Measurements from ENCODE around the gene MARCHF5.
"Not testable (repeated sequence)": the region's sequence is repeated elsewhere in the genome, so short reads cannot be mapped to it uniquely, and the experiment has no call there.

Gene MARCHF5

DNA sequence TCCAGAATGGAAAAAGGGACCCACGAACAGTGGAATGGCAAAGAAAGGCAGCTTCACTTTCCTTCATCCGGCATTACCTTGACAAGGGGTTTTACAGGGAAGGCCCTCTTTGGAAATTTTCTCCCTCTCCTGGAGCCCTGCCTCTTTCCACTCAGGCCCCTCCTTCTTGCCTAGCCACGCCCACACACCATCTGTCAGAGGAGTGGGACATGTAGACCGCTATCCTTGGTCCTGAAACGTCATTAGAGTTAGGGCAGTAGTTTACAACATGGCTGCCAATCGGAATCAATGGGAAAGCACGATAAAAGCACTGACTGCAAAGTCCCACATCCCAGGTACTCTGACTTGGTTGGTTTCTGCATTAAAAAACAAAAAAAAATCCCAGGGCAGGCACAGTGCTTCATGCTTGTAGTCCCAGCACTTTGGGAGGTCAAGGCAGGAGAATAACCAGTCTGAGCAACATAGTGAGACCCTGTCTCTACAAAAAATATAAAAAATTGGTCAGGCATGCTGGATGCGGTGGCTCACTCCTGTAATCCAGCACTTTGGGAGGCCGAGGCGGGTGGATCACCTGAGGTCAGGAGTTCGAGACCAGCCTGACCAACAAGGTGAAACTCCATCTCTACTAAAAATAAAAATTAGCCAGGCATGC lies 96.4 kb downstream of the MARCHF5 start:
- no peak for DNase-seq (ENCODE audit: low read depth)

DNA sequence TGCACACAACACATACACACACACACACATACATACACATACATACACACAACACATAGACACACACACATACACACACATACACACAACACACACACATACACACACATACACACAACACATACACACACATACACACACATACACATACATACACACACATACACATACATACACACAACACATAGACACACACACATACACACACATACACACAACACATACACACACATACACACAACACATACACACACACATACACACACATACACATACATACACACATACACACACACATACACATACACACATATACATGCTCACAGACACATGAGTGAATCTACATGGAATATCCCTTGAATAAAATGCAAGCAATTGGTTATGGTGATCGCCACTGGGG lies 102.2 kb downstream of the MARCHF5 start:
- not testable (repeated sequence) for DNase-seq (ENCODE audit: low read depth)

DNA sequence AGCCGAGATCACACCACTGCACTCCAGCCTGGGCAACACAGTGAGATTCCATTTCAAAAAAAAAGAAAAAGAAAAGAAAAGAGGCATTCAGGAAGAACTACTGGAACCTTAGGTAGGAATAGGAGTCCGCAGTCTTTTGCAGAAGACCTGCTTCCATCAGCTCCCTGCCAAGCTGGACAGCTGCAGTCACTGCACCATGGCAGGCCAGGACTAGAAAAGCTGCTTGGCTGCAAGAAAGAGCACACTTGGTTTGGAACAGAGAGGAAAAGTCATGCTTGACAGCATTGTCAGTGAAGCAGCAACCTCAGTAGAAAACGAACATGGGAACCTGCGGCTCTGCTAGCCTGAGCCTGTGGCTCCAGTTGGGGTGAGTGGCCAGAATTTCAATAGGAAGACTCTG lies 104.3 kb downstream of the MARCHF5 start:
- no peak for DNase-seq (ENCODE audit: low read depth)

DNA sequence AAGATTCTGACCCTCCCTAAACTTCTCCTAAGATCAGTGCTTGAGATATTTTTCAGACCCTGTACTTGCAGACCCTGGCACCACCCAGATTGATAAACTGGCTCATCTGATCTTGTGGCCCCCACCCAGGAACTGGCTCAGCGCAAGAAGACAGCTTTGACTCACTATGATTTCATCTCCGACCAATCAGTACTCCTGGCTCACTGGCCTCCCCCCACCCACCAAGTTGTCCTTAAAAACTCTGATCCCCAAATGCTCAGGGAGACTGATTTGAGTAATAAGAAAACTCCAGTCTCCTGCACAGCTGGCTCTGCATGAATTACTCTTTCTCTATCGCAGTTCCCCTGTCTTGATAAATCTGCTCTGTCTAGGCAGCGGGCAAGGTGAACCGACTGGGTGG lies 111.3 kb downstream of the MARCHF5 start:
- DNase-seq (ENCODE audit: low read depth): not testable (repeated sequence)

Data from GM04503 (cell line).